ENCODE data around the gene SYN1.
"Not testable (repeated sequence)": the region's sequence is repeated elsewhere in the genome, so short reads cannot be mapped to it uniquely, and the experiment has no call there.

SYN1 gene

GRCh38 chrX:47611489-47611888 lies 8.2 kb downstream of the SYN1 start:
- DNase-seq = no peak
- no peak overlapping the region for H3K4me3 ChIP-seq (ENCODE audit: low read depth, low read length)
- no peak for TF ChIP-seq CTCF (IDR thresholded peaks at IDR 0.05; ENCODE audit: low read depth, low read length)
- no peaks in the 10 kb centered on the region for H3K27me3 ChIP-seq
- no peaks in the 10 kb centered on the region for H3K36me3 ChIP-seq
- H3K4me1 ChIP-seq = no peaks in the 10 kb centered on the region
- no peaks in the 10 kb centered on the region for H3K9me3 ChIP-seq

GRCh38 chrX:47610511-47610910 lies 9.1 kb downstream of the SYN1 start:
- DNase-seq = no peak
- no peaks in the 10 kb centered on the region for H3K27me3 ChIP-seq
- H3K4me3 ChIP-seq (ENCODE audit: low read depth, low read length) = no peak overlapping the region
- H3K36me3 ChIP-seq = no peaks in the 10 kb centered on the region
- H3K4me1 ChIP-seq = no peaks in the 10 kb centered on the region
- TF ChIP-seq CTCF (IDR thresholded peaks at IDR 0.05; ENCODE audit: low read depth, low read length) = no peak
- H3K9me3 ChIP-seq = no peaks in the 10 kb centered on the region

GRCh38 chrX:47608130-47608810 lies 11.4 kb downstream of the SYN1 start:
- TF ChIP-seq CTCF (IDR thresholded peaks at IDR 0.05; ENCODE audit: low read depth, low read length) = no peak
- Histone ChIP-seq H3K4me1 (no peaks in the 10 kb centered on the region), H3K4me3 (ENCODE audit: low read depth, low read length) (no peak overlapping the region), H3K36me3 (no peaks in the 10 kb centered on the region), H3K9me3 (no peaks in the 10 kb centered on the region), H3K27me3 (no peaks in the 10 kb centered on the region)
- no peak for DNase-seq

GRCh38 chrX:47607091-47607490 lies 12.6 kb downstream of the SYN1 start:
- TF ChIP-seq CTCF (IDR thresholded peaks at IDR 0.05; ENCODE audit: low read depth, low read length) = no peak
- Histone ChIP-seq H3K36me3 (no peaks in the 10 kb centered on the region), H3K27me3 (no peaks in the 10 kb centered on the region), H3K4me1 (no peaks in the 10 kb centered on the region), H3K4me3 (ENCODE audit: low read depth, low read length) (no peak overlapping the region), H3K9me3 (no peaks in the 10 kb centered on the region)
- DNase-seq = no peak

- Histone ChIP-seq H3K27me3 (no peaks in the 10 kb centered on the region), H3K36me3 (no peaks in the 10 kb centered on the region), H3K9me3 (no peaks in the 10 kb centered on the region), H3K4me3 (ENCODE audit: low read depth, low read length) (no peak overlapping the region), H3K4me1 (no peaks in the 10 kb centered on the region)
- no peak for DNase-seq
- TF ChIP-seq CTCF (IDR thresholded peaks at IDR 0.05; ENCODE audit: low read depth, low read length) = no peak
Measured at GRCh38 chrX:47605024-47605423, 14.6 kb downstream of the SYN1 start.

- not testable (repeated sequence) for H3K4me1 ChIP-seq; H3K36me3 ChIP-seq; DNase-seq; H3K9me3 ChIP-seq; H3K27me3 ChIP-seq; H3K4me3 ChIP-seq (ENCODE audit: low read depth, low read length)
Measured at GRCh38 chrX:47603125-47603524, 16.5 kb downstream of the SYN1 start.

GRCh38 chrX:47597222-47597621 lies 22.4 kb downstream of the SYN1 start:
- Histone ChIP-seq H3K36me3 (no peaks in the 10 kb centered on the region), H3K27me3 (no peaks in the 10 kb centered on the region), H3K9me3 (no peaks in the 10 kb centered on the region), H3K4me3 (ENCODE audit: low read depth, low read length) (no peak overlapping the region), H3K4me1 (no peaks in the 10 kb centered on the region)
- no peak for TF ChIP-seq CTCF (IDR thresholded peaks at IDR 0.05; ENCODE audit: low read depth, low read length)
- no peak for DNase-seq

Measured in BE2C (cell line).